ENCODE data around the gene GJA3. TPM values are rescaled to one million over a fixed set of nuclear protein-coding genes. Genes with fewer than 3 reads are reported as not detected.

GJA3 gene
- total and polyA plus RNA-seq, 2 donors (not counting 3 experiments of a cell fraction or from before 2014, with no cell fraction given): not detected

DNA sequence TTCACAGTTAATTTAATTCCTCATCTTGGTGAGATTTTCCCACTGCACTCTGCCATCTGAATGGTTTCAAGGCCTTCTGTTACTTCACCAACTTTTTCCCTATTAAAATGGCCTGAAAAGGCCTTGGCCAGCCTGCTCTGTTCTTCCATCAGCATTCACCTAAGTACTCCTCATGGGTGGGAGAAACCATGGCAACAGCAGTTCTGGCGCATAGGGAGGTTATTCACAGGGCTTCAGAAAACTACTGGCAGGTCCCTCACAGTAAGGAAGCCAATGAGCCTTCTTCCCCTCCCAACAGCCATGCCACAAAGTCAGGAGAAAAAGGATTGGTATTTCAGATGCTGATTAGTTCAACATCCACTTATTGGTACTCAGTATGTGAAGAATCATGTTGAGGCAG lies 49.1 kb upstream of the GJA3 start:
- Histone ChIP-seq H3K9ac (replicated peaks; ENCODE audit: extremely low read depth, insufficient read depth, low read length) (no peak overlapping the region), H3K4me3 (replicated peaks in 1 of 3; ENCODE audit: insufficient read depth in 1 of 3, low read depth in 1 of 3, low read length in 3 of 3) (no peak overlapping the region), H4K20me1 (replicated peaks; ENCODE audit: control insufficient read depth, extremely low read depth, insufficient read depth, low read length) (no peaks in the 10 kb centered on the region), H3K9me1 (replicated peaks; ENCODE audit: control insufficient read depth, extremely low read depth, insufficient read depth, low read length) (no peaks in the 10 kb centered on the region), H3K27ac (ENCODE audit: insufficient read depth, low read depth, low read length) (no peak overlapping the region), H3K27me3 (ENCODE audit: control insufficient read depth in 2 of 2, insufficient read depth in 2 of 2, low read length in 2 of 2) (peaks cover 0 to 8% of the 10 kb centered on the region in 2 experiments), H3K4me2 (ENCODE audit: insufficient read depth, low read length) (no peak overlapping the region), H3K36me3 (ENCODE audit: control insufficient read depth in 2 of 2, extremely low read depth in 1 of 2, insufficient read depth in 2 of 2, low read length in 2 of 2) (no peaks in the 10 kb centered on the region), H3K79me2 (ENCODE audit: control insufficient read depth, insufficient read depth, low read length) (no peaks in the 10 kb centered on the region), H3K4me1 (ENCODE audit: control insufficient read depth, extremely low read depth, insufficient read depth, low read length) (no peaks in the 10 kb centered on the region), H2AFZ (ENCODE audit: low read depth, low read length) (no peak overlapping the region), H3K9me3 (replicated peaks; ENCODE audit: control insufficient read depth, insufficient read depth, low read length) (no peaks in the 10 kb centered on the region)
- CTCF ChIA-PET: interaction anchor here (1.5 kb wide), 1 partner anchor 13 kb away, joined by 10 read pairs; no protein-coding TSS in a partner anchor
- dilution Hi-C loops (cut with MboI; ENCODE audit: extremely low pct_ligation_motif_present, low sequenced_read_pairs) (no loop called here), intact Hi-C loops (cut with micrococcal nuclease) (no loop called here)
- POLR2A ChIA-PET: no interaction called here
- TF ChIP-seq MYC (IDR thresholded peaks at IDR 0.05; ENCODE audit: low read depth, low read length) (no peak), POLR2A (IDR thresholded peaks at IDR 0.05; ENCODE audit: low read depth, low read length) (no peak), GATA2 (IDR thresholded peaks at IDR 0.05; ENCODE audit: insufficient read depth, insufficient read length, low read depth, low read length) (no peak), JUN (IDR thresholded peaks at IDR 0.05; ENCODE audit: borderline replicate concordance, insufficient read depth, insufficient read length, low read depth) (no peak), CTCF (IDR thresholded peaks at IDR 0.05; ENCODE audit: extremely low read depth in 1 of 2, insufficient read depth in 1 of 2, low read depth in 1 of 2, low read length in 2 of 2) (no peak)
- FAIRE-seq: no peak
- no TSS peak for BruUV-seq (replicated peaks)
- DNase-seq (ENCODE audit: low read depth, low spot score): no peak

DNA sequence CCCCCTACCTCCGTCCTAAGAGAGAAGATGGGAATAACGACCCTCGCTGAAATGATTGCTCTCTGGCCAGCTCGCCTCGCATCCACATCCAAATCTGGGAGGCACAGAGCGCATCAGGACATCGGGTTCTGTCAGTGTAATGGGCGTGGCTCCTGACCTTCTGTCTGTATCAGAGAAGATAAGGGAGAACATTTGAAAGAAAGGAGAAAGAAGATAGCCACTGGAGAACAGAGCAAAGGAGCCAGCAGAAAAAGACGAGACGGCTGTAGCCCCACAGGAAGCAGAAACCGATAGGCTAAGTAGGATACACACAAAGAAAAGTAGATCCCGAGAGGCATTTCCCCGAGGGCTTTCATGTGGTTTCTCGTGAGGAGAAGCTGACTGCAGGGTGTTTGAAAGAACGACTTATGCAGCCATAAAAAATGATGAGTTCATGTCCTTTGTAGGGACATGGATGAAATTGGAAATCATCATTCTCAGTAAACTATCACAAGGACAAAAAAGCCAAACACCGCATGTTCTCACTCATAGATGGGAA lies 45.9 kb upstream of the GJA3 start:
- no peak overlapping the region for H2AFZ ChIP-seq (ENCODE audit: low read depth, low read length)
- BruUV-seq (replicated peaks): no TSS peak
- peaks cover 7 to 15% of the 10 kb centered on the region in 2 experiments for H3K27me3 ChIP-seq (ENCODE audit: control insufficient read depth in 2 of 2, insufficient read depth in 2 of 2, low read length in 2 of 2)
- H4K20me1 ChIP-seq (replicated peaks; ENCODE audit: control insufficient read depth, extremely low read depth, insufficient read depth, low read length): no peaks in the 10 kb centered on the region
- TF ChIP-seq FOS (IDR thresholded peaks at IDR 0.05; ENCODE audit: borderline replicate concordance, insufficient read depth, low read length) (no peak), POLR2AphosphoS5 (IDR thresholded peaks at IDR 0.05; ENCODE audit: insufficient read depth, low read depth, low read length) (no peak), CTCF (IDR thresholded peaks at IDR 0.05; ENCODE audit: extremely low read depth in 1 of 2, insufficient read depth in 1 of 2, low read depth in 1 of 2, low read length in 2 of 2) (no peak), EZH2 (IDR thresholded peaks at IDR 0.05; ENCODE audit: borderline replicate concordance, low read depth, low read length, severe bottlenecking) (no peak), JUN (IDR thresholded peaks at IDR 0.05; ENCODE audit: borderline replicate concordance, insufficient read depth, insufficient read length, low read depth) (no peak), GATA2 (IDR thresholded peaks at IDR 0.05; ENCODE audit: insufficient read depth, insufficient read length, low read depth, low read length) (no peak), MYC (IDR thresholded peaks at IDR 0.05; ENCODE audit: low read depth, low read length) (no peak), POLR2A (IDR thresholded peaks at IDR 0.05; ENCODE audit: low read depth, low read length) (no peak)
- TF ChIP-seq, protein P1, sequence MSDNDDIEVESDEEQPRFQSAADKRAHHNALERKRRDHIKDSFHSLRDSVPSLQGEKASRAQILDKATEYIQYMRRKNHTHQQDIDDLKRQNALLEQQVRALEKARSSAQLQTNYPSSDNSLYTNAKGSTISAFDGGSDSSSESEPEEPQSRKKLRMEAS (IDR thresholded peaks at IDR 0.05; ENCODE audit: insufficient read depth, insufficient read length): no peak
- no peaks in the 10 kb centered on the region for H3K79me2 ChIP-seq (ENCODE audit: control insufficient read depth, insufficient read depth, low read length)
- no peaks in the 10 kb centered on the region for H3K4me1 ChIP-seq (ENCODE audit: control insufficient read depth, extremely low read depth, insufficient read depth, low read length)
- H3K36me3 ChIP-seq (ENCODE audit: control insufficient read depth in 2 of 2, extremely low read depth in 1 of 2, insufficient read depth in 2 of 2, low read length in 2 of 2): no peaks in the 10 kb centered on the region
- H3K9ac ChIP-seq (replicated peaks; ENCODE audit: extremely low read depth, insufficient read depth, low read length): no peak overlapping the region
- ChIA-PET POLR2A (no interaction called here), CTCF (no interaction called here)
- FAIRE-seq: no peak
- no peak overlapping the region for H3K4me3 ChIP-seq (replicated peaks in 1 of 3; ENCODE audit: insufficient read depth in 1 of 3, low read depth in 1 of 3, low read length in 3 of 3)
- intact Hi-C loops (cut with micrococcal nuclease): no loop called here
- no peak overlapping the region for H3K4me2 ChIP-seq (ENCODE audit: insufficient read depth, low read length)
- H3K27ac ChIP-seq (ENCODE audit: insufficient read depth, low read depth, low read length): no peak overlapping the region
- no peak for DNase-seq (ENCODE audit: low read depth, low spot score)
- no peaks in the 10 kb centered on the region for H3K9me1 ChIP-seq (replicated peaks; ENCODE audit: control insufficient read depth, extremely low read depth, insufficient read depth, low read length)
- dilution Hi-C loops (cut with MboI; ENCODE audit: extremely low pct_ligation_motif_present, low sequenced_read_pairs): no loop called here
- no peaks in the 10 kb centered on the region for H3K9me3 ChIP-seq (replicated peaks; ENCODE audit: control insufficient read depth, insufficient read depth, low read length)

Data from endothelial cell of umbilical vein (primary cell).